MG63 (cell line): ENCODE data around the gene HNRNPK. TPM values are rescaled to one million over a fixed set of nuclear protein-coding genes. Genes with fewer than 3 reads are reported as not detected.

Experiments used
- DNase-seq: peaks from one replicate; pipeline ENCODE4 v3.0.0-alpha.2; 2020
- H3K27me3 ChIP-seq: fragments of 250-450 bp; sonication (Bioruptor Pico); 2 replicates; pipeline ENCODE4 v1.5.1; 2020; ENCODE audit warnings: mild to moderate bottlenecking, moderate library complexity
- H3K36me3 ChIP-seq: fragments of 250-450 bp; sonication (Bioruptor Pico); 2 replicates; pipeline ENCODE4 v1.5.1; 2020; ENCODE audit warnings: mild to moderate bottlenecking, moderate library complexity
- H3K4me3 ChIP-seq: fragments of 250-450 bp; sonication (Bioruptor Pico); 2 replicates; pipeline ENCODE4 v1.5.1; 2020; ENCODE audit warnings: mild to moderate bottlenecking, moderate library complexity
- H3K9me3 ChIP-seq: fragments of 250-450 bp; sonication (Bioruptor Pico); 2 replicates; pipeline ENCODE4 v1.5.1; 2020; ENCODE audit warnings: mild to moderate bottlenecking, moderate library complexity
- total RNA-seq: library from RNA; depleted of rRNA; stranded (reverse); fragments of >200 nt; shearing (Covaris generic); gene quantifications from 2 replicates; pipeline ENCODE4 v1.2.3, GENCODE V29; 2014; ENCODE audit warnings: low replicate concordance; rRNA removed

Gene HNRNPK
- total RNA-seq, 1 experiment from 2014 or later: 753 TPM

- H3K9me3 ChIP-seq: no peaks in the 10 kb centered on the region
- no peak for DNase-seq
- H3K4me3 ChIP-seq: no peak overlapping the region
- H3K36me3 ChIP-seq: no peaks in the 10 kb centered on the region
- H3K27me3 ChIP-seq: no peaks in the 10 kb centered on the region
These were observed 60.9 kb downstream of the HNRNPK start for GRCh38 chr9:83919111-83919510.

Other genes starting within 250 kb of the HNRNPK start
- gene GKAP1, start 162.4 kb downstream of the HNRNPK start, total RNA-seq: 0.86 and 18.1 TPM in 2 replicates
- gene KIF27, start 58.8 kb downstream of the HNRNPK start, total RNA-seq: 0.69 and 1.8 TPM in 2 replicates
- 11.6 and 34.4 TPM in 2 replicates for gene RMI1, start 590 bp upstream of the HNRNPK start, total RNA-seq